H1 (cell line): ENCODE measurements around the gene LONP2. TPM values are rescaled to one million over a fixed set of nuclear protein-coding genes. Genes with fewer than 3 reads are reported as not detected.

Experiments
- CTCF ChIA-PET: fragments of 300-600 bp; sonication (Branson Sonifier 250); formaldehyde crosslinking; loops from one replicate; lab custom pipeline; 2021; ENCODE audit not compliant: partially characterized antibody; lab: Charles Lee
- POLR2A ChIA-PET: fragments of 300-600 bp; sonication (Branson Sonifier 250); formaldehyde crosslinking; loops from one replicate; lab custom pipeline; 2021; ENCODE audit warnings: inconsistent platforms; ENCODE audit not compliant: partially characterized antibody; lab: Charles Lee
- DNase-seq, 2 experiments: peaks; one replicate each; pipeline versions ENCODE4 v3.0.0 to v3.0.0-alpha.2; 2010 to 2022; ENCODE audit warnings: low spot score in 2 of 2, low read depth in 1 of 2, mixed read lengths in 1 of 2
- FAIRE-seq: peaks from 2 replicates; lab custom pipeline; 2011; peaks lifted over from hg19 to GRCh38; lab: Jason Lieb, UNC
- H2AFZ ChIP-seq: 2 replicates; pipeline ENCODE4 v1.8.1; 2012; ENCODE audit warnings: low read length, inconsistent platforms
- H2AK5ac ChIP-seq: 2 replicates; pipeline ENCODE4 v1.6.1; 2013; ENCODE audit warnings: low read depth, low read length
- H2BK120ac ChIP-seq: replicated peaks from 2 replicates; pipeline ENCODE3; 2013; ENCODE audit warnings: low read depth, low read length, inconsistent platforms
- H2BK12ac ChIP-seq: 2 replicates; pipeline ENCODE4 v1.6.1; 2013; ENCODE audit warnings: low read depth, low read length
- H2BK15ac ChIP-seq: 2 replicates; pipeline ENCODE4 v1.6.1; 2013; ENCODE audit warnings: low read length
- H2BK20ac ChIP-seq: 2 replicates; pipeline ENCODE4 v1.6.1; 2013; ENCODE audit warnings: low read length
- H2BK5ac ChIP-seq: 2 replicates; pipeline ENCODE4 v1.6.1; 2013; ENCODE audit warnings: low read depth, low read length
- H3K14ac ChIP-seq: 2 replicates; pipeline ENCODE4 v1.6.1; 2013; ENCODE audit warnings: inconsistent platforms; ENCODE audit not compliant: insufficient read length
- H3K18ac ChIP-seq: 2 replicates; pipeline ENCODE4 v1.6.1; 2013; ENCODE audit warnings: low read length; ENCODE audit errors: extremely low read depth
- H3K23ac ChIP-seq: 2 replicates; pipeline ENCODE4 v1.6.1; 2013; ENCODE audit warnings: inconsistent platforms; ENCODE audit not compliant: insufficient read length
- H3K23me2 ChIP-seq: 2 replicates; pipeline ENCODE4 v1.6.1; 2013; ENCODE audit warnings: low read depth, low read length
- H3K27ac ChIP-seq: 2 replicates; pipeline ENCODE4 v1.6.1; 2011; ENCODE audit warnings: low read depth, low read length, inconsistent platforms
- H3K27me3 ChIP-seq, 4 experiments: replicated peaks in 1 of 4; 1 replicate in 1 of 4; 2 replicates in 3 of 4; pipeline versions ENCODE4 v1.6.1 to v1.8.1; 2011 to 2013; ENCODE audit warnings: low read length in 3 of 4, mild to moderate bottlenecking in 3 of 4, inconsistent platforms in 2 of 4, mixed read lengths in 2 of 4, moderate library complexity in 1 of 4; ENCODE audit not compliant: control insufficient read depth in 3 of 4, insufficient read depth in 3 of 4; ENCODE audit errors: extremely low read depth in 1 of 4
- H3K36me3 ChIP-seq, 4 experiments: 2 replicates each; pipeline versions ENCODE4 v1.6.1 to v1.8.1; 2011 to 2013; ENCODE audit warnings: mild to moderate bottlenecking in 4 of 4, low read length in 3 of 4, moderate library complexity in 2 of 4, control low read depth in 1 of 4, inconsistent platforms in 1 of 4; ENCODE audit not compliant: insufficient read depth in 4 of 4, control insufficient read depth in 2 of 4
- H3K4ac ChIP-seq: replicated peaks from 2 replicates; pipeline ENCODE3; 2013; ENCODE audit warnings: low read length, low read depth, mixed read lengths, inconsistent platforms; ENCODE audit not compliant: insufficient read length
- H3K4me1 ChIP-seq, 4 experiments: replicated peaks in 1 of 4; 1 replicate in 1 of 4; 2 replicates in 3 of 4; pipeline versions ENCODE4 v1.6.1 to v1.8.1; 2011 to 2013; ENCODE audit warnings: low read length in 3 of 4, inconsistent platforms in 2 of 4, mixed read lengths in 1 of 4; ENCODE audit not compliant: insufficient read depth in 4 of 4, control insufficient read depth in 3 of 4
- H3K4me2 ChIP-seq, 2 experiments: 2 replicates each; pipeline versions ENCODE4 v1.6.1 to v1.8.1; 2011 to 2013; ENCODE audit warnings: low read depth in 2 of 2, low read length in 2 of 2, control low read depth in 1 of 2, inconsistent platforms in 1 of 2, mild to moderate bottlenecking in 1 of 2; ENCODE audit not compliant: insufficient read depth in 1 of 2
- H3K4me3 ChIP-seq, 4 experiments: fragments of 200-600, 300-600 bp in 1 of 4; sonication (generic), shearing (Covaris generic), sonication (Bioruptor Twin) in 1 of 4; 2 replicates each; pipeline versions ENCODE4 v1.5.1 to v1.8.1; 2011 to 2016; ENCODE audit warnings: low read length in 4 of 4, low read depth in 3 of 4, control low read depth in 2 of 4, inconsistent platforms in 2 of 4, mild to moderate bottlenecking in 2 of 4, mixed read lengths in 1 of 4, moderate library complexity in 1 of 4; ENCODE audit not compliant: insufficient read depth in 2 of 4; ENCODE audit errors: extremely low read depth in 1 of 4
- H3K56ac ChIP-seq: replicated peaks from 2 replicates; pipeline ENCODE3; 2013; ENCODE audit warnings: low read depth, mild to moderate bottlenecking, mixed read lengths, low read length, inconsistent platforms; ENCODE audit not compliant: insufficient read length
- H3K79me1 ChIP-seq: 2 replicates; pipeline ENCODE4 v1.6.1; 2013; ENCODE audit warnings: low read depth, low read length, control low read depth
- H3K79me2 ChIP-seq, 2 experiments: 2 replicates each; pipeline versions ENCODE4 v1.6.1 to v1.8.1; 2012 to 2013; ENCODE audit warnings: low read length in 2 of 2, mild to moderate bottlenecking in 2 of 2, inconsistent platforms in 1 of 2; ENCODE audit not compliant: insufficient read depth in 2 of 2, control insufficient read depth in 1 of 2
- H3K9ac ChIP-seq, 4 experiments: replicated peaks in 1 of 4; 1 replicate in 1 of 4; 2 replicates in 3 of 4; pipeline versions ENCODE4 v1.6.1 to v1.8.1; 2011 to 2013; ENCODE audit warnings: low read depth in 3 of 4, low read length in 3 of 4, control low read depth in 2 of 4, mild to moderate bottlenecking in 2 of 4, moderate library complexity in 2 of 4, inconsistent platforms in 1 of 4; ENCODE audit errors: extremely low read depth in 1 of 4
- H3K9me3 ChIP-seq, 2 experiments: 2 replicates each; pipeline versions ENCODE4 v1.6.1 to v1.8.1; 2012 to 2013; ENCODE audit warnings: mild to moderate bottlenecking in 2 of 2, moderate library complexity in 2 of 2, control low read depth in 1 of 2, inconsistent platforms in 1 of 2, low read depth in 1 of 2, low read length in 1 of 2, mixed read lengths in 1 of 2; ENCODE audit not compliant: insufficient read depth in 2 of 2
- H4K20me1 ChIP-seq, 2 experiments: replicated peaks in 1 of 2; 2 replicates each; pipeline versions ENCODE3 to v1.8.1; 2011 to 2013; ENCODE audit warnings: inconsistent platforms in 2 of 2, low read length in 2 of 2, mild to moderate bottlenecking in 1 of 2; ENCODE audit not compliant: insufficient read depth in 2 of 2, control insufficient read depth in 1 of 2
- H4K5ac ChIP-seq: 2 replicates; pipeline ENCODE4 v1.6.1; 2013; ENCODE audit warnings: low read length, low read depth, mixed read lengths, inconsistent platforms; ENCODE audit not compliant: insufficient read length
- H4K8ac ChIP-seq: 2 replicates; pipeline ENCODE4 v1.8.0; 2013; ENCODE audit warnings: mild to moderate bottlenecking, moderate library complexity, low read length, inconsistent platforms; ENCODE audit not compliant: insufficient read depth; ENCODE audit errors: extremely low read depth
- H4K91ac ChIP-seq: replicated peaks from 2 replicates; pipeline ENCODE3; 2013; ENCODE audit warnings: low read length, mixed read lengths, inconsistent platforms; ENCODE audit not compliant: insufficient read length
- CBX5 ChIP-seq: fragments of 300-800, 300-1000 bp; sonication (generic); IDR thresholded peaks from 2 replicates; pipeline ENCODE4 v1.7.1; 2016; ENCODE audit warnings: antibody characterized with exemption, low read length, low read depth
- CEBPB ChIP-seq: IDR thresholded peaks from 2 replicates; pipeline ENCODE4 v1.6.1; 2012; ENCODE audit warnings: low read depth, low read length
- CHD2 ChIP-seq: IDR thresholded peaks from 2 replicates; pipeline ENCODE4 v1.6.1; 2012; ENCODE audit warnings: low read length, improper control_type of control experiment
- JUN ChIP-seq: IDR thresholded peaks from 2 replicates; pipeline ENCODE4 v1.6.1; 2011; ENCODE audit warnings: low read depth, mild to moderate bottlenecking, improper control_type of control experiment, low read length
- JUND ChIP-seq: IDR thresholded peaks from 2 replicates; pipeline ENCODE4 v1.6.1; 2011; ENCODE audit warnings: mild to moderate bottlenecking, improper control_type of control experiment, low read length
- RFX5 ChIP-seq: IDR thresholded peaks from 2 replicates; pipeline ENCODE4 v1.6.1; 2011; ENCODE audit warnings: low read depth, low read length, improper control_type of control experiment, borderline replicate concordance
- RNF2 ChIP-seq: fragments of 200-900, 300-1000 bp; sonication (generic); IDR thresholded peaks from 2 replicates; pipeline ENCODE4 v1.7.1; 2016; ENCODE audit warnings: borderline replicate concordance, low read depth, mild to moderate bottlenecking, antibody characterized with exemption, low read length; ENCODE audit not compliant: poor library complexity, severe bottlenecking; ENCODE audit errors: missing control alignments
- WGBS, 2 experiments: shearing (Covaris generic) in 1 of 2; methylation state at CpG; one replicate each; pipeline versions ENCODE4 v1.1.6 to v1.1.7; 2013 to 2015; ENCODE audit warnings: low lambda C conversion rate in 2 of 2, mixed read lengths in 2 of 2, inconsistent platforms in 1 of 2, low coverage in 1 of 2, missing lambda C conversion rate in 1 of 2; ENCODE audit not compliant: insufficient replicate concordance in 2 of 2, insufficient coverage in 1 of 2, insufficient read length in 1 of 2; ENCODE audit errors: extremely low coverage in 1 of 2, missing lambda C conversion rate in 1 of 2; 5-methylcytosine and 5-hydroxymethylcytosine counted together
- polyA plus RNA-seq, 7 experiments: library from polyadenylated mRNA; depleted of rRNA in 3 of 7; stranded (reverse) in 5 of 7; unstranded in 2 of 7; fragments of >200 nt in 5 of 7; fragments of 200-250 nt in 2 of 7; gene quantifications; 1 replicate in 5 of 7; 2 replicates in 1 of 7; 4 replicates in 1 of 7; pipeline versions ENCODE4 v1.2.1 to v1.2.3, GENCODE V29; 2011 to 2013; ENCODE audit warnings: missing spikeins in 2 of 7, mixed read lengths in 2 of 7
- total RNA-seq: library from RNA; stranded (reverse); fragmentation: NEBNext Ultra II Directional; extraction: Animal tissue kit (Norgen Biotek cat#: 25700); gene quantifications from 2 replicates; pipeline ENCODE4 v1.2.1, GENCODE V29; 2021
- TF ChIP-seq, protein P1 (sequence below): IDR thresholded peaks from 2 replicates; pipeline ENCODE4 v1.6.1; 2011; ENCODE audit warnings: low read depth, mild to moderate bottlenecking, low read length; ENCODE audit not compliant: insufficient read depth

LONP2 gene
- total and polyA plus RNA-seq, 2 of the 8 experiments (the other 6 are each of a cell fraction or from before 2014, with no cell fraction given) = 8.1 to 23.1 TPM

DNA sequence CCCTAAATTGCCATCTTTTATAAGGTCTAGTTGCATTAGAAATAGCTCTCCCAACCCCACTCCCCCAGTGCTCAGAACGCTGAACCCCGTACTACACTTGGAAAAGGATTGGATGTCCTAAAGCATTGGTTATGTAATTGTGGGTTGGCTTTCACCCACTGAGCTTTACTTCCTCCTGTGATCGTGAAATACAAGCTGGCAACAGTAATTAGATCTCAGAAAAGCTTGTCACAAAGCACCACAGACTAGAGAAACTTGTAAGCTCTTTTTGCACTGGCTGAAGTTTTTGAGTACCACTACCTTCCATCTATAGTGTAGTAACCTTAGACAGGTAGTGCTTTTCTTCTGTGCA, 86.7 kb downstream of the LONP2 start:
- Histone ChIP-seq H3K79me1 (no peaks in the 10 kb centered on the region), H3K36me3 (peaks cover 0 to 3% (median 1%) of the 10 kb centered on the region in 4 experiments; a peak in 1 of 8 replicates), H3K27me3 (no peaks in the 10 kb centered on the region), H3K4me3 (no peak overlapping the region), H4K20me1 (peaks cover 0 to 2% of the 10 kb centered on the region in 2 experiments), H2BK20ac (no peak overlapping the region), H3K4ac (no peak overlapping the region), H3K9ac (no peak overlapping the region), H4K91ac (no peak overlapping the region), H3K4me2 (no peak overlapping the region), H2BK5ac (no peak overlapping the region), H2AFZ (no peak overlapping the region), H2AK5ac (no peak overlapping the region), H3K27ac (no peak overlapping the region), H2BK15ac (no peak overlapping the region), H2BK12ac (no peak overlapping the region), H3K79me2 (no peaks in the 10 kb centered on the region), H2BK120ac (no peak overlapping the region), H3K23ac (no peak overlapping the region), H3K14ac (no peak overlapping the region), H3K9me3 (no peaks in the 10 kb centered on the region), H3K56ac (no peak overlapping the region), H3K4me1 (peaks cover 0 to 7% (median under 1%) of the 10 kb centered on the region in 4 experiments; a peak in 3 of 7 replicates), H3K23me2 (no peaks in the 10 kb centered on the region), H4K5ac (no peak overlapping the region), H3K18ac (no peak overlapping the region), H4K8ac (no peak overlapping the region)
- 97% methylated on average over 3 of the region's 3 CpGs; no CpG with 5 or more reads in 1 of the 2 experiments for WGBS, 2 experiments
- POLR2A ChIA-PET = no interaction called here
- DNase-seq (no peak), FAIRE-seq (no peak)
- CTCF ChIA-PET = interaction anchor here (1.1 to 1.2 kb wide), 5 partner anchors 12 to 300 kb away, joined by 3 to 7 read pairs (median 4); no protein-coding TSS in a partner anchor
- TF ChIP-seq CEBPB = no peak
- no peak for TF ChIP-seq JUN
- TF ChIP-seq, protein P1, sequence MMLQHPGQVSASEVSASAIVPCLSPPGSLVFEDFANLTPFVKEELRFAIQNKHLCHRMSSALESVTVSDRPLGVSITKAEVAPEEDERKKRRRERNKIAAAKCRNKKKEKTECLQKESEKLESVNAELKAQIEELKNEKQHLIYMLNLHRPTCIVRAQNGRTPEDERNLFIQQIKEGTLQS = no peak
- no peak for TF ChIP-seq RNF2
- no peak for TF ChIP-seq JUND
- no peak for TF ChIP-seq CHD2
- TF ChIP-seq RFX5 = no peak
- no peak for TF ChIP-seq CBX5
